ENCODE results near the gene ATP6AP1. TPM values are rescaled to one million over a fixed set of nuclear protein-coding genes. Genes with fewer than 3 reads are reported as not detected.

The ATP6AP1 gene
- total RNA-seq, 1 experiment from 2014 or later = 221 TPM

GRCh38 chrX:154470914-154471568 is 42.6 kb downstream of the ATP6AP1 start:
- no peak for DNase-seq (ENCODE audit: low read depth, low spot score)
- Histone ChIP-seq H3K9me3 (ENCODE audit: control insufficient read depth, insufficient read depth, low read depth, low read length) (no peaks in the 10 kb centered on the region), H3K27ac (ENCODE audit: low read length) (no peak overlapping the region), H3K4me3 (ENCODE audit: low read depth in 2 of 2, low read length in 2 of 2) (no peak overlapping the region), H3K4me1 (ENCODE audit: control insufficient read depth, insufficient read depth, low read length) (no peaks in the 10 kb centered on the region), H3K36me3 (ENCODE audit: control insufficient read depth, insufficient read depth, low read length) (no peaks in the 10 kb centered on the region), H3K27me3 (ENCODE audit: control insufficient read depth, insufficient read depth, low read length) (no peaks in the 10 kb centered on the region)
- no TSS peak for BruUV-seq (replicated peaks)
- ChIA-PET CTCF (no interaction called here), POLR2A (no interaction called here)
- in situ Hi-C loops (cut with HindIII; ENCODE audit: low pct_unique_long_range_greater_than_20kb, low sequenced_read_pairs) = no loop called here
- intact Hi-C loops (cut with micrococcal nuclease; ENCODE audit: unreplicated experiment) = no loop called here
- no peak for ATAC-seq
- TF ChIP-seq SIN3A (IDR thresholded peaks at IDR 0.05; ENCODE audit: borderline replicate concordance, insufficient read depth, low read depth, low read length) = no peak
- TF ChIP-seq, protein P1, sequence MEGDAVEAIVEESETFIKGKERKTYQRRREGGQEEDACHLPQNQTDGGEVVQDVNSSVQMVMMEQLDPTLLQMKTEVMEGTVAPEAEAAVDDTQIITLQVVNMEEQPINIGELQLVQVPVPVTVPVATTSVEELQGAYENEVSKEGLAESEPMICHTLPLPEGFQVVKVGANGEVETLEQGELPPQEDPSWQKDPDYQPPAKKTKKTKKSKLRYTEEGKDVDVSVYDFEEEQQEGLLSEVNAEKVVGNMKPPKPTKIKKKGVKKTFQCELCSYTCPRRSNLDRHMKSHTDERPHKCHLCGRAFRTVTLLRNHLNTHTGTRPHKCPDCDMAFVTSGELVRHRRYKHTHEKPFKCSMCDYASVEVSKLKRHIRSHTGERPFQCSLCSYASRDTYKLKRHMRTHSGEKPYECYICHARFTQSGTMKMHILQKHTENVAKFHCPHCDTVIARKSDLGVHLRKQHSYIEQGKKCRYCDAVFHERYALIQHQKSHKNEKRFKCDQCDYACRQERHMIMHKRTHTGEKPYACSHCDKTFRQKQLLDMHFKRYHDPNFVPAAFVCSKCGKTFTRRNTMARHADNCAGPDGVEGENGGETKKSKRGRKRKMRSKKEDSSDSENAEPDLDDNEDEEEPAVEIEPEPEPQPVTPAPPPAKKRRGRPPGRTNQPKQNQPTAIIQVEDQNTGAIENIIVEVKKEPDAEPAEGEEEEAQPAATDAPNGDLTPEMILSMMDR (IDR thresholded peaks at IDR 0.05) = no peak
- TF ChIP-seq, protein P2, sequence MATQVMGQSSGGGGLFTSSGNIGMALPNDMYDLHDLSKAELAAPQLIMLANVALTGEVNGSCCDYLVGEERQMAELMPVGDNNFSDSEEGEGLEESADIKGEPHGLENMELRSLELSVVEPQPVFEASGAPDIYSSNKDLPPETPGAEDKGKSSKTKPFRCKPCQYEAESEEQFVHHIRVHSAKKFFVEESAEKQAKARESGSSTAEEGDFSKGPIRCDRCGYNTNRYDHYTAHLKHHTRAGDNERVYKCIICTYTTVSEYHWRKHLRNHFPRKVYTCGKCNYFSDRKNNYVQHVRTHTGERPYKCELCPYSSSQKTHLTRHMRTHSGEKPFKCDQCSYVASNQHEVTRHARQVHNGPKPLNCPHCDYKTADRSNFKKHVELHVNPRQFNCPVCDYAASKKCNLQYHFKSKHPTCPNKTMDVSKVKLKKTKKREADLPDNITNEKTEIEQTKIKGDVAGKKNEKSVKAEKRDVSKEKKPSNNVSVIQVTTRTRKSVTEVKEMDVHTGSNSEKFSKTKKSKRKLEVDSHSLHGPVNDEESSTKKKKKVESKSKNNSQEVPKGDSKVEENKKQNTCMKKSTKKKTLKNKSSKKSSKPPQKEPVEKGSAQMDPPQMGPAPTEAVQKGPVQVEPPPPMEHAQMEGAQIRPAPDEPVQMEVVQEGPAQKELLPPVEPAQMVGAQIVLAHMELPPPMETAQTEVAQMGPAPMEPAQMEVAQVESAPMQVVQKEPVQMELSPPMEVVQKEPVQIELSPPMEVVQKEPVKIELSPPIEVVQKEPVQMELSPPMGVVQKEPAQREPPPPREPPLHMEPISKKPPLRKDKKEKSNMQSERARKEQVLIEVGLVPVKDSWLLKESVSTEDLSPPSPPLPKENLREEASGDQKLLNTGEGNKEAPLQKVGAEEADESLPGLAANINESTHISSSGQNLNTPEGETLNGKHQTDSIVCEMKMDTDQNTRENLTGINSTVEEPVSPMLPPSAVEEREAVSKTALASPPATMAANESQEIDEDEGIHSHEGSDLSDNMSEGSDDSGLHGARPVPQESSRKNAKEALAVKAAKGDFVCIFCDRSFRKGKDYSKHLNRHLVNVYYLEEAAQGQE (IDR thresholded peaks at IDR 0.05; ENCODE audit: insufficient read depth in 1 of 2, low read depth in 2 of 2, low read length in 1 of 2) = no peak
- no peak for TF ChIP-seq POLR2AphosphoS5 (IDR thresholded peaks at IDR 0.05; ENCODE audit: low read depth, low read length)
- no peak for TF ChIP-seq TCF7L2 (IDR thresholded peaks at IDR 0.05; ENCODE audit: low read depth, low read length)

DNA sequence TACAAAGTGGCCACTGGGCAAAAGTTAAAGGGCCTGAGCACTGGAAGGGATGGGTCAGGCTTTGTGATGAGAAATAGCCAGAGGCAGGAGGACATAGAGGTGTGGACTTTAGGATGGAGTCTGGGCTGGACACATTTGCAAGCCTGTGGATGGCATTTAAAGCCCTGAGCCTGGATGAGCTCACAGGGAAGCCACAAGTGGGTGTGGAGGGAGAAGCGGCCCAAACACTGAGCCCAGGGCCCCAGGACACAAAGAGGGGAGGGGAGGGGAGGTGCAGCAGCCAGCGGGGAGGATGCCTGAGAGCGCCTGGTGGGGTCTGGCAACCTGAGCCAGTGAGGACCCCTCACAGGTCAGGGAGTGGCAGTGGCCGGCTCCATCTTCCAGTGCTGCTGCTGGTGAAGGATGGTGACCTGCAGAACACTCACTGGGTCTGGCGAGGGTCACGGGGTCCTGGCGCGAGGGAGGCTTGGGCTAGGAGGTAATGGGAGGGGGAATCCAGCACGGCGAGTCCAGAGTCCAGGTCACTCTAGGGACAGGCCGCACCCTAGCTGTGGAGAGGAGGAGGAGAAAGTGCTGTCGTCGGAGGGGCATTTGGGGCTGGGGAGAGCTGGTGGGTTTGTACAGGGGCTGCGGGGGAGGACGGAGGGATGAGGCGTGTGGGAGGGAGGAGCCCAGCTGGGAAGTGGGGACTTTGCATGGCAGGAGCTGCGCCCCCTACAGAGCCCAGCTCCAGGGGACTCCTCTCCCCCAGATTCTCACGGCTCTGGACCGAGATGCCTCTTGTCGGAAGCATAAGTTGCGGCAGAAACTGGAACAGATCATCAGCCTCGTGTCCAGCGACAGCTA is 43.6 kb downstream of the ATP6AP1 start:
- Histone ChIP-seq H3K27me3 (ENCODE audit: control insufficient read depth, insufficient read depth, low read length) (no peaks in the 10 kb centered on the region), H3K4me1 (ENCODE audit: control insufficient read depth, insufficient read depth, low read length) (peaks cover 6% of the 10 kb centered on the region), H3K36me3 (ENCODE audit: control insufficient read depth, insufficient read depth, low read length) (no peaks in the 10 kb centered on the region), H3K9me3 (ENCODE audit: control insufficient read depth, insufficient read depth, low read depth, low read length) (no peaks in the 10 kb centered on the region), H3K4me3 (ENCODE audit: low read depth in 2 of 2, low read length in 2 of 2) (no peak overlapping the region), H3K27ac (ENCODE audit: low read length) (no peak overlapping the region)
- ATAC-seq = no peak
- ChIA-PET POLR2A (no interaction called here), CTCF (interaction anchor here (0.6 kb wide), 1 partner anchor 55 kb away, joined by 5 read pairs; no protein-coding TSS in a partner anchor)
- in situ Hi-C loops (cut with HindIII; ENCODE audit: low pct_unique_long_range_greater_than_20kb, low sequenced_read_pairs) (no loop called here), intact Hi-C loops (cut with micrococcal nuclease; ENCODE audit: unreplicated experiment) (no loop called here)
- DNase-seq (ENCODE audit: low read depth, low spot score) = no peak
- no peak for TF ChIP-seq POLR2AphosphoS5 (IDR thresholded peaks at IDR 0.05; ENCODE audit: low read depth, low read length)
- TF ChIP-seq, protein P2 (IDR thresholded peaks at IDR 0.05; ENCODE audit: insufficient read depth in 1 of 2, low read depth in 2 of 2, low read length in 1 of 2) = no peak
- TF ChIP-seq, protein P1 (IDR thresholded peaks at IDR 0.05) = no peak
- TF ChIP-seq TCF7L2 (IDR thresholded peaks at IDR 0.05; ENCODE audit: low read depth, low read length) = no peak
- no peak for TF ChIP-seq SIN3A (IDR thresholded peaks at IDR 0.05; ENCODE audit: borderline replicate concordance, insufficient read depth, low read depth, low read length)
- no TSS peak for BruUV-seq (replicated peaks)
